NCI-H1694 (cell line): ENCODE data around the gene CMTM2.
"Not testable (repeated sequence)": the region's sequence is repeated elsewhere in the genome, so short reads cannot be mapped to it uniquely, and the experiment has no call there.

Experiments used
- DNase-seq: peaks from one replicate; lab custom pipeline; 2025; lab: John Stamatoyannopoulos, UW

Gene CMTM2

GRCh38 chr16:66552286-66553177 is 26.7 kb upstream of the CMTM2 start, which contains the start of gene CKLF:
Gene CKLF (plus strand): TSS chr16:66552576. CDS start chr16:66552716, 140 bp downstream.
- peak; percentile 45 for DNase-seq

- no peak for DNase-seq
These were observed 26.0 kb upstream of the CMTM2 start for GRCh38 chr16:66553223-66553622.

- DNase-seq: no peak
These were observed 25.2 kb upstream of the CMTM2 start for GRCh38 chr16:66554021-66554420.

- DNase-seq: no peak
These were observed 24.8 kb upstream of the CMTM2 start for GRCh38 chr16:66554495-66554894.

GRCh38 chr16:66560107-66560506 is 19.2 kb upstream of the CMTM2 start:
- DNase-seq: no peak

- DNase-seq: no peak
These were observed 17.7 kb upstream of the CMTM2 start for GRCh38 chr16:66561381-66562080.

GRCh38 chr16:66562409-66562808 is 16.9 kb upstream of the CMTM2 start:
- no peak for DNase-seq

GRCh38 chr16:66562986-66563385 is 16.3 kb upstream of the CMTM2 start:
- no peak for DNase-seq

- no peak for DNase-seq
These were observed 15.5 kb upstream of the CMTM2 start for GRCh38 chr16:66563574-66564334.

- DNase-seq: no peak
These were observed 13.0 kb upstream of the CMTM2 start, which contains the start of gene CMTM1 for GRCh38 chr16:66566051-66566901. Gene CMTM1 (plus strand): TSS chr16:66566439. CDS start chr16:66566514, 75 bp downstream.

GRCh38 chr16:66567270-66567669 is 12.0 kb upstream of the CMTM2 start:
- not testable (repeated sequence) for DNase-seq

- DNase-seq: no peak
These were observed 10.9 kb upstream of the CMTM2 start for GRCh38 chr16:66568355-66568754.

GRCh38 chr16:66569131-66569530 is 10.1 kb upstream of the CMTM2 start:
- DNase-seq: no peak

GRCh38 chr16:66569827-66570405 is 9.3 kb upstream of the CMTM2 start:
- no peak for DNase-seq

GRCh38 chr16:66572356-66572755 is 6.9 kb upstream of the CMTM2 start:
- DNase-seq: no peak

- no peak for DNase-seq
These were observed 5.2 kb upstream of the CMTM2 start for GRCh38 chr16:66574081-66574480.

GRCh38 chr16:66574531-66574930 is 4.7 kb upstream of the CMTM2 start:
- DNase-seq: no peak

- no peak for DNase-seq
These were observed 4.2 kb upstream of the CMTM2 start for GRCh38 chr16:66575060-66575459.

- DNase-seq: no peak
These were observed 3.0 kb upstream of the CMTM2 start for GRCh38 chr16:66576296-66576695.

- no peak for DNase-seq
These were observed 1.4 kb downstream of the CMTM2 start for GRCh38 chr16:66580605-66581209.
